Panc1 (cell line): ENCODE measurements around the gene S100A16. TPM values are rescaled to one million over a fixed set of nuclear protein-coding genes. Genes with fewer than 3 reads are reported as not detected.

Experiments used
- ATAC-seq: fragments of 200-7000 bp; cut with Tn5 transposase; 2 replicates; pipeline ENCODE4 v1.9.1; 2020; ENCODE audit warnings: mild to moderate bottlenecking, moderate library complexity
- BruUV-seq: library from RNA; stranded (reverse); fragments of 400-500 nt; replicated peaks from 2 replicates; lab custom pipeline; 2021; lab: Mats Ljungman, UMichigan
- CTCF ChIA-PET: fragments of 300-600 bp; sonication (Branson Sonifier 250); formaldehyde crosslinking; loops from one replicate; lab custom pipeline; 2022; ENCODE audit warnings: antibody characterized with exemption; lab: Charles Lee
- POLR2A ChIA-PET: fragments of 300-600 bp; sonication (Branson Sonifier 250); formaldehyde crosslinking; loops from one replicate; lab custom pipeline; 2022; ENCODE audit warnings: antibody characterized with exemption; lab: Charles Lee
- DNase-seq: peaks from one replicate; pipeline ENCODE4 v3.0.0-alpha.2; 2010; ENCODE audit warnings: low read depth, low spot score
- H3K27ac ChIP-seq: 2 replicates; pipeline ENCODE4 v1.5.1; 2011; ENCODE audit warnings: mild to moderate bottlenecking, low read length, inconsistent platforms
- H3K27me3 ChIP-seq: fragments of 200-500 bp; sonication (Bioruptor generic); 2 replicates; pipeline ENCODE4 v1.6.0; 2014; ENCODE audit warnings: low read length, inconsistent platforms; ENCODE audit not compliant: control insufficient read depth, insufficient read depth
- H3K36me3 ChIP-seq: fragments of 200-500 bp; sonication (Bioruptor generic); 2 replicates; pipeline ENCODE4 v1.5.1; 2014; ENCODE audit warnings: inconsistent platforms, mild to moderate bottlenecking, low read length, moderate library complexity; ENCODE audit not compliant: control insufficient read depth, insufficient read depth
- H3K4me1 ChIP-seq: 2 replicates; pipeline ENCODE4 v1.5.1; 2011; ENCODE audit warnings: inconsistent platforms, mild to moderate bottlenecking, low read length, moderate library complexity; ENCODE audit not compliant: control insufficient read depth, insufficient read depth
- H3K4me3 ChIP-seq, 2 experiments: 2 replicates each; pipeline ENCODE4 v1.5.1; 2011 to 2012; ENCODE audit warnings: low read depth in 2 of 2, low read length in 2 of 2, mild to moderate bottlenecking in 2 of 2, inconsistent platforms in 1 of 2, moderate library complexity in 1 of 2
- H3K9me3 ChIP-seq: fragments of 200-500 bp; sonication (Bioruptor generic); 2 replicates; pipeline ENCODE4 v1.5.1; 2014; ENCODE audit warnings: low read depth, mild to moderate bottlenecking, inconsistent platforms, low read length, moderate library complexity; ENCODE audit not compliant: control insufficient read depth, insufficient read depth
- CTCF ChIP-seq: fragments of 450-650 bp; IDR thresholded peaks from 2 replicates; pipeline ENCODE4 v1.5.1; 2017; ENCODE audit warnings: mild to moderate bottlenecking
- POLR2AphosphoS5 ChIP-seq: IDR thresholded peaks from 2 replicates; pipeline ENCODE4 v1.6.1; 2012; ENCODE audit warnings: mild to moderate bottlenecking, low read depth, low read length, moderate library complexity
- REST ChIP-seq, 2 experiments: IDR thresholded peaks; 2 replicates each; pipeline ENCODE4 v1.6.1; 2011 to 2012; ENCODE audit warnings: low read depth in 2 of 2, control low read depth in 1 of 2, low read length in 1 of 2, mild to moderate bottlenecking in 1 of 2, moderate library complexity in 1 of 2; ENCODE audit not compliant: insufficient read depth in 1 of 2
- SIN3A ChIP-seq: IDR thresholded peaks from 2 replicates; pipeline ENCODE4 v1.6.1; 2012; ENCODE audit warnings: low read depth, mild to moderate bottlenecking, low read length, moderate library complexity, borderline replicate concordance; ENCODE audit not compliant: insufficient read depth
- TCF7L2 ChIP-seq: IDR thresholded peaks from 2 replicates; pipeline ENCODE4 v1.6.1; 2011; ENCODE audit warnings: mild to moderate bottlenecking, low read depth, low read length, inconsistent platforms
- in situ Hi-C: cut with HindIII; loops from 2 replicates; pipeline ENCODE4 v1.10.0; 2016; ENCODE audit warnings: low sequenced_read_pairs, low pct_unique_long_range_greater_than_20kb
- intact Hi-C: fragments of 100-400 bp; cut with micrococcal nuclease; formaldehyde crosslinking; loops from one replicate; pipeline ENCODE4 v1.10.0; 2022; ENCODE audit not compliant: unreplicated experiment
- total RNA-seq: library from RNA; stranded (reverse); gene quantifications from one replicate; pipeline ENCODE4 v1.2.1, GENCODE V29; 2021; ENCODE audit not compliant: unreplicated experiment

The S100A16 gene
- total RNA-seq, 1 experiment from 2014 or later, result 61.6 TPM

GRCh38 chr1:153631047-153632022 lies 18.4 kb upstream of the S100A16 start:
- in situ Hi-C loops (no loop called here), intact Hi-C loops (no loop called here)
- H3K36me3 ChIP-seq, result peaks cover under 1% of the 10 kb centered on the region
- H3K27me3 ChIP-seq, result no peaks in the 10 kb centered on the region
- CTCF ChIA-PET, result no interaction called here
- TF ChIP-seq POLR2AphosphoS5 (no peak), REST (IDR thresholded peaks at IDR 0.05; ENCODE audit: insufficient read depth in 1 of 2, low read depth in 2 of 2, low read length in 1 of 2) (no peak), SIN3A (no peak), CTCF (no peak), TCF7L2 (no peak)
- H3K4me1 ChIP-seq, result peaks cover 39% of the 10 kb centered on the region
- no peak overlapping the region for H3K27ac ChIP-seq
- POLR2A ChIA-PET, result no interaction called here
- BruUV-seq, result TSS peak; percentile 84
- no peak for ATAC-seq
- DNase-seq, result no peak
- no peaks in the 10 kb centered on the region for H3K9me3 ChIP-seq
- no peak overlapping the region for H3K4me3 ChIP-seq

- DNase-seq, result no peak
- intact Hi-C loops, result no loop called here
These were observed 17.4 kb upstream of the S100A16 start for GRCh38 chr1:153630384-153630783.

More at GRCh38 chr1:153630384-153630783, 17.4 kb upstream of the S100A16 start:
- in situ Hi-C loops, result no loop called here
- H3K27ac ChIP-seq, result no peak overlapping the region; the same call in 1 of the 2 replicates
- no peaks in the 10 kb centered on the region; the same call in 1 of the 2 replicates for H3K36me3 ChIP-seq
- no peaks in the 10 kb centered on the region for H3K27me3 ChIP-seq
- CTCF ChIA-PET, result interaction anchor here (0.5 kb wide), 1 partner anchor 196 kb away, joined by 9 read pairs; no protein-coding TSS in a partner anchor
- no peak for ATAC-seq
- H3K4me3 ChIP-seq, result no peak overlapping the region
- no peaks in the 10 kb centered on the region for H3K9me3 ChIP-seq
- TF ChIP-seq POLR2AphosphoS5 (no peak), REST (IDR thresholded peaks at IDR 0.05; ENCODE audit: insufficient read depth in 1 of 2, low read depth in 2 of 2, low read length in 1 of 2) (no peak), CTCF (no peak)
- POLR2A ChIA-PET, result no interaction called here
- H3K4me1 ChIP-seq, result peaks cover 40% of the 10 kb centered on the region
- no TSS peak for BruUV-seq
